IMR-90 (cell line): ENCODE measurements around the gene KRT36. TPM values are rescaled to one million over a fixed set of nuclear protein-coding genes. Genes with fewer than 3 reads are reported as not detected.

Experiments
- ATAC-seq: fragments of 200-7000 bp; cut with Tn5 transposase; 2 replicates; pipeline ENCODE4 v1.9.1; 2020; ENCODE audit warnings: low read depth, mild to moderate bottlenecking, moderate library complexity
- BruUV-seq: library from RNA; stranded (reverse); fragments of 400-500 nt; replicated peaks from 2 replicates; lab custom pipeline; 2021; lab: Mats Ljungman, UMichigan
- CTCF ChIA-PET: fragments of 300-600 bp; formaldehyde crosslinking; extraction: SDS; loops from one replicate; lab custom pipeline; 2021; ENCODE audit warnings: antibody characterized with exemption; lab: Yijun Ruan, JAX
- POLR2A ChIA-PET: fragments of 300-600 bp; sonication (Branson Sonifier 250); formaldehyde crosslinking; loops from one replicate; lab custom pipeline; 2022; ENCODE audit warnings: antibody characterized with exemption; ENCODE audit not compliant: unreplicated experiment; lab: Charles Lee
- DNase-seq: peaks from one replicate; pipeline ENCODE4 v3.0.0; 2013
- H2AFZ ChIP-seq: replicated peaks from 2 replicates; pipeline ENCODE3; 2013; ENCODE audit warnings: low read length, mild to moderate bottlenecking; ENCODE audit not compliant: poor library complexity
- H2AK5ac ChIP-seq: 2 replicates; pipeline ENCODE4 v1.6.1; 2013; ENCODE audit warnings: low read depth, low read length, inconsistent platforms
- H2AK9ac ChIP-seq: replicated peaks from 2 replicates; pipeline ENCODE3; 2013; ENCODE audit warnings: mild to moderate bottlenecking, low read depth, low read length, moderate library complexity; ENCODE audit not compliant: poor library complexity
- H2BK120ac ChIP-seq: 2 replicates; pipeline ENCODE4 v1.6.1; 2013; ENCODE audit warnings: low read depth, low read length, inconsistent platforms
- H2BK15ac ChIP-seq: 3 replicates; pipeline ENCODE4 v1.6.1; 2013; ENCODE audit warnings: low read depth, low read length, inconsistent platforms
- H2BK20ac ChIP-seq: 2 replicates; pipeline ENCODE4 v1.6.1; 2013; ENCODE audit warnings: low read depth, mild to moderate bottlenecking, inconsistent platforms, low read length, moderate library complexity
- H2BK5ac ChIP-seq: 2 replicates; pipeline ENCODE4 v1.6.1; 2013; ENCODE audit warnings: mild to moderate bottlenecking, low read depth, low read length, inconsistent platforms; ENCODE audit not compliant: poor library complexity, severe bottlenecking
- H3K14ac ChIP-seq: replicated peaks from 2 replicates; pipeline ENCODE4 v1.6.1; 2013; ENCODE audit warnings: low read depth, low read length, inconsistent platforms
- H3K18ac ChIP-seq: 2 replicates; pipeline ENCODE4 v1.6.1; 2013; ENCODE audit warnings: low read depth, low read length, control low read depth
- H3K23ac ChIP-seq: 2 replicates; pipeline ENCODE4 v1.6.1; 2013; ENCODE audit warnings: low read depth, low read length, inconsistent platforms
- H3K27ac ChIP-seq: 2 replicates; pipeline ENCODE4 v1.5.1; 2013; ENCODE audit warnings: mild to moderate bottlenecking, control low read depth, low read length; ENCODE audit not compliant: insufficient read depth
- H3K27me3 ChIP-seq: 2 replicates; pipeline ENCODE4 v1.6.1; 2013; ENCODE audit warnings: low read length; ENCODE audit not compliant: control insufficient read depth, insufficient read depth
- H3K36me3 ChIP-seq: 2 replicates; pipeline ENCODE4 v1.6.1; 2013; ENCODE audit warnings: low read length, mixed read lengths; ENCODE audit not compliant: control insufficient read depth, insufficient read depth
- H3K4ac ChIP-seq: 2 replicates; pipeline ENCODE4 v1.6.1; 2013; ENCODE audit warnings: low read depth, low read length, inconsistent platforms
- H3K4me1 ChIP-seq: 2 replicates; pipeline ENCODE4 v1.6.1; 2013; ENCODE audit warnings: low read length, mixed read lengths; ENCODE audit not compliant: control insufficient read depth, insufficient read depth
- H3K4me2 ChIP-seq: 2 replicates; pipeline ENCODE4 v1.6.1; 2013; ENCODE audit warnings: low read depth, mild to moderate bottlenecking, control low read depth, low read length, moderate library complexity
- H3K4me3 ChIP-seq: 2 replicates; pipeline ENCODE4 v1.5.1; 2013; ENCODE audit warnings: low read depth, mild to moderate bottlenecking, control low read depth, low read length, moderate library complexity; ENCODE audit not compliant: insufficient read depth
- H3K56ac ChIP-seq: 2 replicates; pipeline ENCODE4 v1.6.1; 2013; ENCODE audit warnings: low read length, inconsistent platforms; ENCODE audit not compliant: insufficient read depth; ENCODE audit errors: extremely low read depth
- H3K79me1 ChIP-seq, 2 experiments: 2 replicates each; pipeline ENCODE4 v1.6.1; 2013; ENCODE audit warnings: low read length in 2 of 2, inconsistent platforms in 1 of 2, low read depth in 1 of 2
- H3K9ac ChIP-seq: 2 replicates; pipeline ENCODE4 v1.6.1; 2013; ENCODE audit warnings: low read depth, low read length, control low read depth
- H3K9me1 ChIP-seq: 2 replicates; pipeline ENCODE4 v1.6.1; 2013; ENCODE audit warnings: low read length, inconsistent platforms; ENCODE audit not compliant: insufficient read depth
- H3K9me3 ChIP-seq: 2 replicates; pipeline ENCODE4 v1.6.1; 2013; ENCODE audit warnings: low read length; ENCODE audit not compliant: control insufficient read depth, insufficient read depth
- H4K20me1 ChIP-seq: 2 replicates; pipeline ENCODE4 v1.6.1; 2013; ENCODE audit warnings: low read length, inconsistent platforms; ENCODE audit not compliant: insufficient read depth
- H4K5ac ChIP-seq: 2 replicates; pipeline ENCODE4 v1.6.1; 2013; ENCODE audit warnings: mild to moderate bottlenecking, low read depth, low read length, control low read depth
- H4K8ac ChIP-seq, 2 experiments: 2 replicates each; pipeline ENCODE4 v1.6.1; 2013; ENCODE audit warnings: low read depth in 2 of 2, low read length in 2 of 2, control low read depth in 1 of 2, inconsistent platforms in 1 of 2
- H4K91ac ChIP-seq: 2 replicates; pipeline ENCODE4 v1.6.1; 2013; ENCODE audit warnings: low read depth, low read length, inconsistent platforms; ENCODE audit not compliant: insufficient read depth
- BHLHE40 ChIP-seq: fragments of 150-350 bp; IDR thresholded peaks from 2 replicates; pipeline ENCODE4 v1.6.1; 2016; ENCODE audit warnings: mild to moderate bottlenecking, low read depth, low read length
- CEBPB ChIP-seq: IDR thresholded peaks from 2 replicates; pipeline ENCODE4 v1.6.1; 2012; ENCODE audit warnings: low read depth, low read length, improper control_type of control experiment
- CHD1 ChIP-seq: IDR thresholded peaks from 2 replicates; pipeline ENCODE4 v1.6.1; 2012; ENCODE audit warnings: low read depth, low read length, improper control_type of control experiment
- CTCF ChIP-seq: conservative IDR thresholded peaks from 2 replicates; pipeline ENCODE4 v1.5.1; 2012; ENCODE audit warnings: mild to moderate bottlenecking, low read depth, low read length, improper control_type of control experiment
- FOS ChIP-seq: fragments of 150-350 bp; IDR thresholded peaks from 2 replicates; pipeline ENCODE4 v1.6.1; 2016; ENCODE audit warnings: low read depth, low read length
- MAFK ChIP-seq: IDR thresholded peaks from 2 replicates; pipeline ENCODE4 v1.6.1; 2012; ENCODE audit warnings: low read depth, low read length, improper control_type of control experiment
- MAZ ChIP-seq: IDR thresholded peaks from 2 replicates; pipeline ENCODE4 v1.6.1; 2012; ENCODE audit warnings: low read depth, mild to moderate bottlenecking, low read length, improper control_type of control experiment, moderate library complexity, borderline replicate concordance
- MXI1 ChIP-seq: IDR thresholded peaks from 2 replicates; pipeline ENCODE4 v1.6.1; 2012; ENCODE audit warnings: low read depth, mild to moderate bottlenecking, low read length, moderate library complexity, borderline replicate concordance
- NFE2L2 ChIP-seq: fragments of 150-350 bp; IDR thresholded peaks from 2 replicates; pipeline ENCODE4 v1.6.1; 2016; ENCODE audit warnings: low read depth, mild to moderate bottlenecking, low read length
- POLR2A ChIP-seq: IDR thresholded peaks from 2 replicates; pipeline ENCODE4 v1.6.1; 2012; ENCODE audit warnings: mild to moderate bottlenecking, low read depth, low read length
- RAD21 ChIP-seq: IDR thresholded peaks from 2 replicates; pipeline ENCODE4 v1.6.1; 2012; ENCODE audit warnings: low read length, improper control_type of control experiment
- RCOR1 ChIP-seq: IDR thresholded peaks from 2 replicates; pipeline ENCODE4 v1.6.1; 2012; ENCODE audit warnings: mild to moderate bottlenecking, low read length, improper control_type of control experiment; ENCODE audit not compliant: insufficient replicate concordance
- RFX5 ChIP-seq: IDR thresholded peaks from 2 replicates; pipeline ENCODE4 v1.8.0; 2012; ENCODE audit warnings: low read depth, mild to moderate bottlenecking, low read length, moderate library complexity
- SMC3 ChIP-seq: fragments of 150-350 bp; IDR thresholded peaks from 2 replicates; pipeline ENCODE4 v1.6.1; 2016; ENCODE audit warnings: low read depth, mild to moderate bottlenecking, antibody characterized with exemption, low read length, moderate library complexity
- whole genome bisulfite sequencing, 2 experiments: methylation state at CpG; one replicate each; pipeline versions ENCODE4 v1.1.5 to v1.1.7; 2013; ENCODE audit warnings: missing lambda C conversion rate in 2 of 2; ENCODE audit not compliant: insufficient read length in 1 of 2; ENCODE audit errors: extremely low coverage in 2 of 2; 5-methylcytosine and 5-hydroxymethylcytosine counted together
- dilution Hi-C: fragments of 300-500 bp; cut with HindIII; formaldehyde crosslinking; loops from one replicate; pipeline ENCODE4 v1.14.3; 2018; ENCODE audit warnings: low sequenced_read_pairs; ENCODE audit not compliant: unreplicated experiment
- in situ Hi-C: fragments of 300-500 bp; cut with MboI; formaldehyde crosslinking; loops from 3 replicates; pipeline ENCODE4 v1.14.3; 2019; ENCODE audit warnings: low sequenced_read_pairs, inconsistent platforms, mixed read lengths
- intact Hi-C: fragments of 100-400 bp; cut with micrococcal nuclease; formaldehyde crosslinking; loops from 2 replicates; pipeline ENCODE4 v1.10.0; 2022
- polyA plus RNA-seq, 3 experiments: library from polyadenylated mRNA; depleted of rRNA; stranded (reverse); fragments of >200 nt; gene quantifications; 2 replicates each; pipeline ENCODE4 v1.2.3, GENCODE V29; 2012; ENCODE audit warnings: low replicate concordance in 1 of 3
- total RNA-seq: library from RNA; depleted of rRNA; stranded (reverse); fragments of >200 nt; gene quantifications from 2 replicates; pipeline ENCODE4 v1.2.3, GENCODE V29; 2012
- TF ChIP-seq, protein P1 (sequence below): fragments of 150-350 bp; IDR thresholded peaks from 2 replicates; pipeline ENCODE4 v1.6.1; 2016; ENCODE audit warnings: low read depth, mild to moderate bottlenecking, low read length, moderate library complexity, borderline replicate concordance
- TF ChIP-seq, protein P2 (sequence below): fragments of 150-350 bp; IDR thresholded peaks from 2 replicates; pipeline ENCODE4 v1.6.1; 2017; ENCODE audit warnings: mild to moderate bottlenecking, antibody characterized with exemption, low read length, low read depth

The KRT36 gene
- total and polyA plus RNA-seq, 2 of the 4 experiments (the other 2 are of a cell fraction), result not detected

- Histone ChIP-seq H4K91ac (no peak overlapping the region), H2AK9ac (no peak overlapping the region), H3K27me3 (peaks cover 28% of the 10 kb centered on the region), H3K79me1 (no peaks in the 10 kb centered on the region), H2BK15ac (no peak overlapping the region), H4K20me1 (no peaks in the 10 kb centered on the region; the same call in 1 of the 2 replicates), H4K8ac (no peak overlapping the region), H3K9ac (no peak overlapping the region), H3K27ac (no peak overlapping the region), H3K4ac (no peak overlapping the region), H4K5ac (no peak overlapping the region), H3K4me1 (peaks cover 8% of the 10 kb centered on the region), H3K4me3 (no peak overlapping the region), H2AFZ (no peak overlapping the region), H3K9me3 (peaks cover 2% of the 10 kb centered on the region; the same call in 1 of the 2 replicates), H3K36me3 (no peaks in the 10 kb centered on the region), H3K18ac (no peak overlapping the region), H2BK120ac (no peak overlapping the region), H2BK5ac (no peak overlapping the region), H3K4me2 (no peak overlapping the region), H2BK20ac (no peak overlapping the region), H3K23ac (no peak overlapping the region), H3K14ac (no peak overlapping the region), H2AK5ac (peak overlapping the region; percentile 38; the same call in 1 of the 2 replicates), H3K9me1 (no peaks in the 10 kb centered on the region), H3K56ac (no peak overlapping the region)
- ATAC-seq (no peak), DNase-seq (no peak)
- in situ Hi-C loops (no loop called here), dilution Hi-C loops (no loop called here), intact Hi-C loops (no loop called here)
- TF ChIP-seq MAFK, result no peak
- no peak for TF ChIP-seq RCOR1
- no peak for TF ChIP-seq NFE2L2
- no peak for TF ChIP-seq RFX5
- TF ChIP-seq SMC3, result no peak
- TF ChIP-seq, protein P1, sequence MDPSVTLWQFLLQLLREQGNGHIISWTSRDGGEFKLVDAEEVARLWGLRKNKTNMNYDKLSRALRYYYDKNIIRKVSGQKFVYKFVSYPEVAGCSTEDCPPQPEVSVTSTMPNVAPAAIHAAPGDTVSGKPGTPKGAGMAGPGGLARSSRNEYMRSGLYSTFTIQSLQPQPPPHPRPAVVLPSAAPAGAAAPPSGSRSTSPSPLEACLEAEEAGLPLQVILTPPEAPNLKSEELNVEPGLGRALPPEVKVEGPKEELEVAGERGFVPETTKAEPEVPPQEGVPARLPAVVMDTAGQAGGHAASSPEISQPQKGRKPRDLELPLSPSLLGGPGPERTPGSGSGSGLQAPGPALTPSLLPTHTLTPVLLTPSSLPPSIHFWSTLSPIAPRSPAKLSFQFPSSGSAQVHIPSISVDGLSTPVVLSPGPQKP, result no peak
- TF ChIP-seq CTCF, result no peak
- no peak for TF ChIP-seq CEBPB
- TF ChIP-seq, protein P2, sequence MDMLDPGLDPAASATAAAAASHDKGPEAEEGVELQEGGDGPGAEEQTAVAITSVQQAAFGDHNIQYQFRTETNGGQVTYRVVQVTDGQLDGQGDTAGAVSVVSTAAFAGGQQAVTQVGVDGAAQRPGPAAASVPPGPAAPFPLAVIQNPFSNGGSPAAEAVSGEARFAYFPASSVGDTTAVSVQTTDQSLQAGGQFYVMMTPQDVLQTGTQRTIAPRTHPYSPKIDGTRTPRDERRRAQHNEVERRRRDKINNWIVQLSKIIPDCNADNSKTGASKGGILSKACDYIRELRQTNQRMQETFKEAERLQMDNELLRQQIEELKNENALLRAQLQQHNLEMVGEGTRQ, result no peak
- no peak for TF ChIP-seq BHLHE40
- TF ChIP-seq MAZ, result no peak
- no peak for TF ChIP-seq POLR2A
- no peak for TF ChIP-seq FOS
- TF ChIP-seq RAD21, result no peak
- TF ChIP-seq CHD1, result no peak
- TF ChIP-seq MXI1, result no peak
- ChIA-PET POLR2A (no interaction called here), CTCF (interaction anchor here (1.2 kb wide), 1 partner anchor 86 kb away, joined by 3 read pairs; no protein-coding TSS in a partner anchor)
- 80% methylated on average over 9 of the region's 15 CpGs; no CpG with 5 or more reads in 1 of the 2 experiments for WGBS, 2 experiments
- no TSS peak for BruUV-seq
These were observed 27.0 kb downstream of the KRT36 start for GRCh38 chr17:41462705-41463104.
